M059J (cell line): ENCODE results near the gene PET100. TPM values are rescaled to one million over a fixed set of nuclear protein-coding genes. Genes with fewer than 3 reads are reported as not detected.

Source experiments
- DNase-seq: peaks from one replicate; pipeline ENCODE4 v3.0.0-alpha.2; 2012; ENCODE audit warnings: low read depth
- total RNA-seq: library from RNA; depleted of rRNA; stranded (reverse); fragments of >200 nt; shearing (Covaris generic); gene quantifications from 2 replicates; pipeline ENCODE4 v1.2.3, GENCODE V29; 2014

Gene PET100
- total RNA-seq, 1 experiment from 2014 or later: 67.8 TPM

DNA sequence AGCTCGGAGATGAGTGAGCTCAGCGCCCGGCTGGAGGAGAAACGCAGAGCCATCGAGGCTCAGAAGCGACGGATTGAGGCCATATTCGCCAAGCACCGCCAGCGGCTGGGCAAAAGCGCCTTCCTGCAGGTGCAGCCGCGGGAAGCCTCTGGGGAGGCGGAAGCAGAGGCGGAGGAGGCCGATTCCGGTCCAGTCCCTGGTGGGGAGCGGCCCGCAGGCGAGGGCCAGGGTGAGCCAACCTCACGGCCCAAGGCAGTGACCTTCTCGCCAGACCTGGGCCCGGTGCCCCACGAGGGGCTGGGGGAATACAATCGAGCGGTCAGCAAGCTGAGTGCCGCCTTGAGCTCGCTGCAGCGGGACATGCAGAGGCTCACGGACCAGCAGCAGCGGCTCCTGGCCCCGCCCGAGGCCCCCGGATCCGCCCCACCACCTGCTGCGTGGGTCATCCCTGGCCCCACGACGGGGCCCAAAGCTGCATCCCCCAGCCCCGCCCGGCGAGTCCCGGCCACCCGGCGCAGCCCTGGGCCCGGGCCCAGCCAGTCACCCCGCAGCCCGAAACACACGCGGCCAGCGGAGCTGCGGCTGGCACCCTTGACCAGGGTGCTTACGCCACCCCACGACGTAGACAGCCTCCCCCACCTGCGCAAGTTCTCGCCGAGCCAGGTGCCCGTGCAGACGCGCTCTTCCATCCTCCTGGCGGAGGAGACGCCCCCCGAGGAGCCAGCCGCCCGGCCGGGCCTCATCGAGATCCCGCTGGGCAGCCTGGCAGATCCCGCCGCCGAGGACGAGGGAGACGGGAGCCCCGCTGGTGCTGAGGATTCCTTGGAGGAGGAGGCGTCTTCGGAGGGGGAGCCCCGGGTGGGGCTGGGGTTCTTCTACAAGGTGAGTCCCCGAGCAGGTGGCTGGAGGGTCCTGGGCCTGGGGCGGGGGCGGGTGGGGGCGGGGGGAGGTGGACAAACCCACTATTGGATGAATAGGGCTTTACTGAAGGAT lies 17.0 kb upstream of the PET100 start:
- no peak for DNase-seq

GRCh38 chr19:7614859-7615741 lies 14.5 kb upstream of the PET100 start:
- no peak for DNase-seq

DNA sequence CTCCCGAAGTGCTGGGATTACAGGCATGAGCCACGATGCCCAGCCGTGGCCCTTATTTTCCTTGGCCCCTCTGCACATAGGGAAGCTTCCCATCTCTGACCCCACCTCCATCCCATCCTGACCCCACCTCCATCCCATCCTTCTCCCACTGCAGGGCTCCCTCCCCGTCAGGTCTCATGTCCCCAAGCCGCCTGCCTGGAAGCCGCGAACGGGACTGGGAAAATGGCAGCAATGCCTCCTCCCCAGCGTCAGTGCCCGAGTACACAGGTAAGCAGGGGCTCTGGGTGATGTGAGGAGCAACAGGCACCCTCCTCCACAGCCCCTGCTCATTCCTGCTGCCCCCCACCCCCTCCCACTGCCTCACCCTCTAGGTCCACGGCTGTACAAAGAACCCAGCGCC lies 12.4 kb upstream of the PET100 start:
- no peak for DNase-seq

DNA sequence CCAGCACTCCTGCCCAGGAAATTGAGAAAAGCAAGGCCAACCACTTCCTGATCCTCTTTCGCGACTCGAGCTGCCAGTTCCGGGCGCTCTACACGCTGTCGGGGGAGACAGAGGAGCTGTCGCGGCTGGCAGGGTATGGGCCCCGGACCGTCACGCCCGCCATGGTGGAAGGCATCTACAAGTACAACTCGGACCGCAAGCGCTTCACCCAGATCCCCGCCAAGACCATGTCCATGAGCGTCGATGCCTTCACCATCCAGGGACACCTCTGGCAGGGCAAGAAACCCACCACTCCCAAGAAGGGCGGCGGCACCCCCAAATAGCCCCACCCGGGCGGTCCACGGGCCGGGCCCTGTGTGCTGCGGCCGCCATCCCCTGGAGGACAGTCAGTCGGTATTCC lies 11.9 kb upstream of the PET100 start:
- DNase-seq: no peak

- no peak for DNase-seq
Measured at GRCh38 chr19:7618348-7618747, 11.2 kb upstream of the PET100 start.

DNA sequence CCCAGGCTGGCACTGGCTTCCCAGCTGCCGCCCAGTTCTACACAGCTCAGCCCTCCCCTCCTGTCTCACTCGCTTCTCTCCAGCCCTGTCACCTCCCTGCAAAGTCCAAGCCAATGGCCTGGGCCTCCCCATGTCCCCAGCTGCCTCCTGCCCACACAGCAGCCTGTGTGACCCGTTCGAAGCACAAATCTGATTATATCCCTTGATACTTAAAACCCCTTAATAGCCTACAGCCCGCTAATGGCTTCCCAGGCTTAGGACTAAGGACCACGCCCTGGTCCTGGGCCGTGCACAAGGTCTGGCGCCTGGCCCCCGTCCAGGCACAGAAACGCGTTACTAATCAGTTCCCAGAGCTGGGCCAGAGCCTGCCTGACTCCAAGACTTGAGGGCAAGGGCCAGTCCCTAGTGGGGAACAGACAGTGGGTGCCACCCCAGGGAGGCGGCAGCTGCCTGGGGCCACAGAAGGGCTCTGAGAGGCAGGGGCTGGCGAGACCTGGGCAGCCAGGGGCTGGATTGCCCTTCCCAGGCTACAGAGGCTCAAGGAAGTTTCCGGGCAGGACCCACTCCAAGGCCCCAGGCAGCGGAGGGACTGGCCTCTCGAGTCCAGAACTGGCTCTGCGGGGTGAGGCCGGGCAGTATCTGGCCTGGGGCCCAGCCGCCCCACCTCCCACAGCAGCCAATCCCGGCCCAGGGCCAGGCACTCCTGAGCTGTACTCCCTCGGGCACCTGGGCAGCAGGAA lies 10.7 kb upstream of the PET100 start:
- DNase-seq: no peak

DNA sequence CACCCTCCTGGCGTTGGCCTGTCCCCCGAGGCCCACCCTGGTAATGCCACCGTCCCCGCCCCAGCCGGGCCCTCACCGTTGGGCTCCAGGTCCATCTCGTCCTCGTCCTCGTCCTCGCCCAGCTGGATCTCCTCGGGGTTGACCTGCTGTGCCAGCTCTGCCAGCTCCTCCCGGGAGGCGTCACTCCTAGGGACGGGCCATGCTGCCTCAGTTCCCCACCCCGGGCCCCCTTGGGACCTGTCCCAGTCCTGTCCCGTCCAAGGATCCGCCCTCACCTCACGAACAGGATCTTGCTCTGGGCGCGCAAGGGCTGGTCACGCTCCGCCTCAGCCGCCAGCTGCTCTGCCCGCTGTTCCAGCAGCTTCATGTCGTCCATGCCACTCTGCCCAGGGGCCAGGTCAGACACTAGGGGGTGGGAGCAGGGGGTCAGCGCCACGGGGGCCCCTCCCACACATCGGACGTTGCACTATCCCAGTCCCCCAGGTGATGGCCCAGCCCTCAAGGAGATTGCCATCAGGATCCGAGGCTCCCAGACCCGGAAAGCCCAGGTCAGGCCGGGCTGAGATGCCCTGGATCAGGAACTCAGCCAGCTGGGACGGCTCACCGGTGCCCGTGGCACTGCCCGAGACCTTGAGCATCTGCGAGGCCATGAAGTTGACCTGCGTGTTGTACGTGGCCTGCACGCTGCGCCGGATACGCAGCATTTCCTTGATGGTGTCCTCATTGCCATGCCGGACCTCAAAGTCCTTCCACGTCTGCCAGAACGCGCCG lies 9.7 kb upstream of the PET100 start:
- DNase-seq: no peak

DNA sequence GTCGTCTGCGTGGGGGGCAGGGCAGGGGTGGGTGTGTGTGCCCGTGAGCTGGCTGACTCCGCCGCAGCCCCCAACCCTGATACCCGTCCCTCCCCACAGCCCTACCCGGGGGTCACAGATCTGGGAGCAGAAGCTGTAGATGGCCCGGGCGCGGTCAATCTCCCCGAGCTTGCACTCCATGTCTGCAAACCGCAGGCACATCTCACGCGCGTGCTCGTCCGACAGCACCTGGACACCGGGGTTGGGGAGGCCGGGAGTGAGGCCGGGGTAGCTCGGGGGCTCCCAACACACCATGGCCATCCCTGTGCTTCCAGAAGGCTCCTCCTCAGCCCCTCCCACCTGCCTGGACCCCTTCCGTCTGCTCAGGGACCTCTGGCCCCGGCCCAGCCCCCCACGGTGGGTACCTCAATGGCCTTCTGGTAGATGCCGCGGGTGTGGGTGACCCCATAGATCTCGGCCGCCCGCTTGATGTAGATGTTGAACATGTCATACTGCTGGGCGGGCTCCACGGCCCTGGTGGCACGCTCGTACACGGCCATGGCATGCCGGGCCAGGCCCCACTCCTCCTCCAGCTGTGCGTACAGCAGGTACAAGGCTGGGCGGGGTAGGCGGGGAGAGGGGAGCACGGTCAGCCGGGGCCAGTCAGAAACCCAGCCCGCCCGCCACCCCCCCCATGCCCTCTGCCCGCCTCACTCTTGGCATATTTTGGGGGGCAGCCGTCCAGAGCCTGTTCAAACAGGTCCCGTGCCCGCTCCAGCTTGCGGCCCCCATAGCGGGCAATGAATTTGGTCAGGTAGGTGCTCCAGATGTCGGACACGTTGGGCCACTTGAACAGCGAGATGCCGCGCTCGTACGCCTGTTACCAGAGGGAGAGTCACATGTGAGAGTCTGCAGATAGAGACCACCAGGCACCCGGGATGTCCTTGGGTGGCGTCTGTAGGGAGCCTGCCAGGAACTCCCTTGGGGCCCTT lies 8.9 kb upstream of the PET100 start:
- no peak for DNase-seq

DNA sequence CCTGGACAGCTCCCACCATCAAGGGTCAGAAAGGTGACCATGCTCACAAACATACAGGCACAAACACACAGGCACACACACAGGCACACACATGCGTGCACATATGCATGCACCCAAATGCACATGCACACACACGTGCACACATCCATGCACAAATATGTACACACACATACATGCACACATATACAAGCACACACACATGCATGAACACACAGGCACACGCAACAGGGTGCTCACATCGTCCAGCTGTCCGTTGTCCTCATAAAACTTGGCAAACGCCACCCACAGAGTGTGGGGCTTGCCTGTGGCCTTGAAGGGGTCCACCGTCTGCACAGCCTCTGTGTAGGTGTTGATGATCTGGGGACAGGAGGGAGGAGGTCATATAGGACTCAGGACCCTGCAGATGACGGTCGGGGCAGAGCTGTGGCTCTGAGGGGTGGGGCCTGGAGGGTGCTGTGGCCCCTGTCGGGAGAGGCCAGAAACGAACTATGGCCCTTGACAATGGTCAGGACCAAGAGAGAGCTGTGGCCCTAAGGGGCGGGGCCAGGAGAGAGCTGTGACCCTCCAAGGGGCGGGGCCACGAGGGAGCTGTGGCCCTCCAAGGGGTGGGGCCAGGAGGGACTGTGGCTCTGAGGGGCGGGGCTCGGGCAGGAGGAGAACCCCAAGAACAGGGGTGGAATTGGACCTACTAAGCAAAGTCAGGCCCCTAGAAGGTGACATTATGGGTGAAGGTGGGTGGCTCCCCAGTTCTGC lies 6.5 kb upstream of the PET100 start:
- DNase-seq: no peak

GRCh38 chr19:7623725-7624603 lies 5.6 kb upstream of the PET100 start:
- no peak for DNase-seq

- DNase-seq: no peak
Measured at GRCh38 chr19:7624810-7625209, 4.8 kb upstream of the PET100 start.

- DNase-seq: no peak
Measured at GRCh38 chr19:7625763-7626372, 3.7 kb upstream of the PET100 start.

DNA sequence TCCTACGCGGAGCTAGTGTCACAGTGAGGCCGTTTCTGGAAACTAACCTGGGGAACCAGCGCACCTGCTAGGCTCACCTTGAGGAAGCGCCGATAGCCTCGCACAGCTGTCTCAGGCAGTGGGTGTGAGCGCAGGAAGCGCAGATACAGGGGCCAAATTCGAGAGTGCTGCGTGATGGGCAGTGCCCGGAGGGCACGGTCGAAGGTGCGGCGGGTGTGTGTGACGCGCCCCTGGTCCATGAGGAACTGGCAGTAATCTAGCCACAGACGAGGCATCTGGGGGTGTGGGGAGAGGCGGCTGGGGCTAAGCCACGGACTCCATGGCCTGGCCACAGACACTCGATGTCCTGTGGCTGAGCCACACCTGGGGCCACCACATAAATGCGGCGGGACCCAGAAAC lies 2.4 kb upstream of the PET100 start:
- DNase-seq: no peak

GRCh38 chr19:7628589-7629311 lies 843 bp upstream of the PET100 start:
- no peak for DNase-seq

GRCh38 chr19:7631577-7631976 lies 2.0 kb downstream of the PET100 start:
- DNase-seq: no peak

- DNase-seq: no peak
Measured at GRCh38 chr19:7632340-7633203, 3.0 kb downstream of the PET100 start.
